HCT116 (cell line): ENCODE data around the gene BCO1. TPM values are rescaled to one million over a fixed set of nuclear protein-coding genes. Genes with fewer than 3 reads are reported as not detected.

Source experiments
- ATAC-seq: fragments of 200-7000 bp; cut with Tn5 transposase; 2 replicates; pipeline ENCODE4 v1.9.1; 2020; ENCODE audit warnings: mild to moderate bottlenecking, moderate library complexity
- BruUV-seq: library from RNA; stranded (reverse); fragments of 400-500 nt; replicated peaks from 2 replicates; lab custom pipeline; 2021; lab: Mats Ljungman, UMichigan
- CTCF ChIA-PET: fragments of 300-600 bp; sonication (Branson Sonifier 250); formaldehyde crosslinking; loops from one replicate; lab custom pipeline; 2021; ENCODE audit warnings: antibody characterized with exemption; lab: Charles Lee
- POLR2A ChIA-PET: fragments of 300-600, 350-600 bp; sonication (Branson Sonifier 250); formaldehyde crosslinking; loops from one replicate; lab custom pipeline; 2021; ENCODE audit warnings: antibody characterized with exemption; lab: Charles Lee
- RAD21 ChIA-PET, 2 experiments: fragments of 300-600 bp; sonication (Branson Sonifier 250); formaldehyde crosslinking; loops; one replicate each; lab custom pipeline; 2023; ENCODE audit warnings: low total read pairs in 2 of 2; ENCODE audit not compliant: uncharacterized antibody in 2 of 2, unreplicated experiment in 2 of 2, low non-redundant PET in 1 of 2; lab: Charles Lee
- DNase-seq: peaks from one replicate; pipeline ENCODE4 v3.0.0-alpha.2; 2010; ENCODE audit warnings: low read depth, low spot score
- H2AFZ ChIP-seq: fragments of 200-600 bp; shearing (Covaris generic), sonication (generic); 2 replicates; pipeline ENCODE4 v1.6.1; 2017; ENCODE audit warnings: low read depth, mixed run types, mixed read lengths, antibody characterized with exemption, low read length; ENCODE audit not compliant: poor library complexity, severe bottlenecking
- H3K27ac ChIP-seq: 2 replicates; pipeline ENCODE4 v1.5.1; 2012; ENCODE audit warnings: low read depth, low read length
- H3K27me3 ChIP-seq: fragments of 200-600 bp; sonication (generic); 2 replicates; pipeline ENCODE4 v1.6.1; 2016; ENCODE audit warnings: mixed run types, low read length, mixed read lengths; ENCODE audit not compliant: insufficient read depth
- H3K36me3 ChIP-seq, 2 experiments: fragments of 200-500 bp in 1 of 2; fragments of 200-600 bp in 1 of 2; sonication (Bioruptor generic) in 1 of 2; sonication (generic) in 1 of 2; 2 replicates each; pipeline versions ENCODE4 v1.5.1 to v1.6.1; 2014 to 2016; ENCODE audit warnings: low read length in 2 of 2, inconsistent platforms in 1 of 2, mixed read lengths in 1 of 2, mixed run types in 1 of 2; ENCODE audit not compliant: insufficient read depth in 2 of 2, control insufficient read depth in 1 of 2
- H3K4me1 ChIP-seq, 2 experiments: fragments of 200-600 bp in 1 of 2; sonication (generic) in 1 of 2; 2 replicates each; pipeline versions ENCODE4 v1.5.1 to v1.6.1; 2012 to 2017; ENCODE audit warnings: low read length in 2 of 2, inconsistent platforms in 1 of 2, mild to moderate bottlenecking in 1 of 2, mixed read lengths in 1 of 2, mixed run types in 1 of 2, moderate library complexity in 1 of 2; ENCODE audit not compliant: insufficient read depth in 2 of 2, control insufficient read depth in 1 of 2
- H3K4me2 ChIP-seq: fragments of 200-600 bp; sonication (generic); 2 replicates; pipeline ENCODE4 v1.6.1; 2017; ENCODE audit warnings: mixed run types, low read length, mixed read lengths
- H3K4me3 ChIP-seq, 2 experiments: fragments of 200-600 bp in 1 of 2; sonication (generic) in 1 of 2; replicated peaks in 1 of 2; 2 replicates each; pipeline ENCODE4 v1.5.1; 2011 to 2016; ENCODE audit warnings: low read length in 2 of 2, control low read depth in 1 of 2, low read depth in 1 of 2, mild to moderate bottlenecking in 1 of 2, mixed read lengths in 1 of 2, mixed run types in 1 of 2
- H3K79me2 ChIP-seq: fragments of 200-600 bp; sonication (generic); 2 replicates; pipeline ENCODE4 v1.6.1; 2017; ENCODE audit warnings: mild to moderate bottlenecking, mixed run types, low read length, moderate library complexity, mixed read lengths; ENCODE audit not compliant: insufficient read depth
- H3K9ac ChIP-seq: fragments of 200-600 bp; sonication (generic); 2 replicates; pipeline ENCODE4 v1.6.1; 2016; ENCODE audit warnings: low read length, mixed read lengths
- H3K9me2 ChIP-seq: fragments of 200-600 bp; sonication (generic), shearing (Covaris generic); 2 replicates; pipeline ENCODE4 v1.6.1; 2017; ENCODE audit warnings: mixed run types, mild to moderate bottlenecking, moderate library complexity; ENCODE audit not compliant: insufficient read depth
- H3K9me3 ChIP-seq, 2 experiments: fragments of 200-500 bp in 1 of 2; fragments of 200-600 bp in 1 of 2; sonication (Bioruptor generic) in 1 of 2; sonication (generic) in 1 of 2; 2 replicates each; pipeline ENCODE4 v1.6.1; 2014 to 2017; ENCODE audit warnings: low read length in 2 of 2, mixed read lengths in 2 of 2, inconsistent platforms in 1 of 2, low read depth in 1 of 2, mild to moderate bottlenecking in 1 of 2, mixed run types in 1 of 2, moderate library complexity in 1 of 2; ENCODE audit not compliant: control insufficient read depth in 1 of 2, insufficient read depth in 1 of 2
- H4K20me1 ChIP-seq: fragments of 200-600 bp; sonication (generic), shearing (Covaris generic); 2 replicates; pipeline ENCODE4 v1.6.1; 2017; ENCODE audit warnings: mixed run types, mild to moderate bottlenecking, moderate library complexity; ENCODE audit not compliant: insufficient read depth
- CBX3 ChIP-seq: IDR thresholded peaks from 2 replicates; pipeline ENCODE4 v1.6.1; 2012; ENCODE audit warnings: low read depth
- ELF1 ChIP-seq: IDR thresholded peaks from 2 replicates; pipeline ENCODE4 v1.6.1; 2012; ENCODE audit warnings: low read depth, borderline replicate concordance
- RAD21 ChIP-seq: IDR thresholded peaks from 2 replicates; pipeline ENCODE4 v1.6.1; 2012; ENCODE audit warnings: low read depth, mild to moderate bottlenecking
- SIN3A ChIP-seq: IDR thresholded peaks from 2 replicates; pipeline ENCODE4 v1.6.1; 2012; ENCODE audit warnings: low read depth
- intact Hi-C: fragments of 100-400 bp; cut with micrococcal nuclease; formaldehyde crosslinking; loops from 2 replicates; pipeline ENCODE4 v1.10.0; 2022
- total RNA-seq: library from RNA; stranded (reverse); gene quantifications from one replicate; pipeline ENCODE4 v1.2.1, GENCODE V29; 2021; ENCODE audit not compliant: unreplicated experiment
- TF ChIP-seq, protein P1 (sequence below): IDR thresholded peaks from 2 replicates; pipeline ENCODE4 v1.6.1; 2012
- TF ChIP-seq, protein P2 (sequence below), 3 experiments: fragments of 200-600 bp in 1 of 3; sonication (generic) in 1 of 3; IDR thresholded peaks in 2 of 3; conservative IDR thresholded peaks in 1 of 3; 2 replicates each; pipeline ENCODE4 v1.5.1; 2012 to 2017; ENCODE audit warnings: low read depth in 2 of 3, low read length in 2 of 3, antibody characterized with exemption in 1 of 3, borderline replicate concordance in 1 of 3, control low read depth in 1 of 3, mild to moderate bottlenecking in 1 of 3, mixed read lengths in 1 of 3, mixed run types in 1 of 3, moderate library complexity in 1 of 3; ENCODE audit not compliant: insufficient read depth in 1 of 3

Gene BCO1
- total RNA-seq, 1 experiment from 2014 or later, result not detected

GRCh38 chr16:81261049-81261648 lies 22.7 kb downstream of the BCO1 start:
- ChIA-PET RAD21 (no interaction called here), POLR2A (no interaction called here), CTCF (interaction anchor here (0.6 to 1.8 kb wide), 13 partner anchors 12 to 475 kb away, joined by 3 to 8 read pairs (median 4); partner anchors contain the start of gene GAN)
- no peak for TF ChIP-seq ELF1
- TF ChIP-seq, protein P1, sequence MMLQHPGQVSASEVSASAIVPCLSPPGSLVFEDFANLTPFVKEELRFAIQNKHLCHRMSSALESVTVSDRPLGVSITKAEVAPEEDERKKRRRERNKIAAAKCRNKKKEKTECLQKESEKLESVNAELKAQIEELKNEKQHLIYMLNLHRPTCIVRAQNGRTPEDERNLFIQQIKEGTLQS, result no peak
- TF ChIP-seq, protein P2, sequence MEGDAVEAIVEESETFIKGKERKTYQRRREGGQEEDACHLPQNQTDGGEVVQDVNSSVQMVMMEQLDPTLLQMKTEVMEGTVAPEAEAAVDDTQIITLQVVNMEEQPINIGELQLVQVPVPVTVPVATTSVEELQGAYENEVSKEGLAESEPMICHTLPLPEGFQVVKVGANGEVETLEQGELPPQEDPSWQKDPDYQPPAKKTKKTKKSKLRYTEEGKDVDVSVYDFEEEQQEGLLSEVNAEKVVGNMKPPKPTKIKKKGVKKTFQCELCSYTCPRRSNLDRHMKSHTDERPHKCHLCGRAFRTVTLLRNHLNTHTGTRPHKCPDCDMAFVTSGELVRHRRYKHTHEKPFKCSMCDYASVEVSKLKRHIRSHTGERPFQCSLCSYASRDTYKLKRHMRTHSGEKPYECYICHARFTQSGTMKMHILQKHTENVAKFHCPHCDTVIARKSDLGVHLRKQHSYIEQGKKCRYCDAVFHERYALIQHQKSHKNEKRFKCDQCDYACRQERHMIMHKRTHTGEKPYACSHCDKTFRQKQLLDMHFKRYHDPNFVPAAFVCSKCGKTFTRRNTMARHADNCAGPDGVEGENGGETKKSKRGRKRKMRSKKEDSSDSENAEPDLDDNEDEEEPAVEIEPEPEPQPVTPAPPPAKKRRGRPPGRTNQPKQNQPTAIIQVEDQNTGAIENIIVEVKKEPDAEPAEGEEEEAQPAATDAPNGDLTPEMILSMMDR (IDR thresholded peaks at IDR 0.05 in 2 of 3, conservative IDR thresholded peaks at IDR 0.05 in 1 of 3; ENCODE audit: borderline replicate concordance in 1 of 3, insufficient read depth in 1 of 3, low read depth in 2 of 3, low read length in 2 of 3), result peak; percentile 51 to 94 (median 93); a peak in 5 of 6 replicates
- TF ChIP-seq RAD21, result peak; percentile 56
- no peak for TF ChIP-seq SIN3A
- 0 out of 2 replicates have a peak, but pooled peaks have one; percentile 43 for TF ChIP-seq CBX3
- ATAC-seq, result peak; percentile 88
- intact Hi-C loops, result loop anchor here (5.0 kb wide), 1 partner anchor 461 kb away; no protein-coding TSS in a partner anchor
- peaks cover 0 to 5% of the 10 kb centered on the region in 2 experiments; a peak in 1 of 4 replicates for H3K4me1 ChIP-seq
- peak overlapping the region; percentile 30 for H3K4me2 ChIP-seq
- no peaks in the 10 kb centered on the region for H4K20me1 ChIP-seq
- no peak overlapping the region for H3K9ac ChIP-seq
- DNase-seq, result peak; percentile 29
- no peaks in the 10 kb centered on the region for H3K9me2 ChIP-seq
- H3K27ac ChIP-seq, result no peak overlapping the region
- H3K9me3 ChIP-seq, result no peaks in the 10 kb centered on the region
- H3K27me3 ChIP-seq, result no peaks in the 10 kb centered on the region
- H2AFZ ChIP-seq, result peak overlapping the region; percentile 59
- BruUV-seq, result no TSS peak
- no peaks in the 10 kb centered on the region for H3K79me2 ChIP-seq
- H3K4me3 ChIP-seq, result no peak overlapping the region
- no peaks in the 10 kb centered on the region for H3K36me3 ChIP-seq
